Ishikawa (cell line): ENCODE data around the gene ATAD3B.

Source experiments
- EP300 ChIP-seq: IDR thresholded peaks from 2 replicates; pipeline ENCODE4 v1.6.1; 2012; ENCODE audit warnings: borderline replicate concordance
- NFIC ChIP-seq: IDR thresholded peaks from 2 replicates; pipeline ENCODE4 v1.6.1; 2012
- RAD21 ChIP-seq: IDR thresholded peaks from 2 replicates; pipeline ENCODE4 v1.6.1; 2012; ENCODE audit warnings: low read depth
- REST ChIP-seq: IDR thresholded peaks from 2 replicates; pipeline ENCODE4 v1.6.1; 2012; ENCODE audit warnings: low read depth, mild to moderate bottlenecking
- TCF12 ChIP-seq: IDR thresholded peaks from 2 replicates; pipeline ENCODE4 v1.6.1; 2012; ENCODE audit warnings: low read depth

- TF ChIP-seq RAD21 (no peak), EP300 (no peak), TCF12 (no peak), NFIC (no peak), REST (no peak)
Measured at GRCh38 chr1:1534401-1535154, 63.0 kb downstream of the ATAD3B start.
